Astrocyte of the spinal cord (primary cell): Measurements from ENCODE around the gene PCSK5.

Experiments
- DNase-seq: peaks from one replicate; pipeline ENCODE4 v3.0.0; 2011; ENCODE audit warnings: low read depth, low spot score
- H3K4me3 ChIP-seq: 2 replicates; pipeline ENCODE4 v1.5.1; 2011; ENCODE audit warnings: low read depth, mild to moderate bottlenecking, low read length, moderate library complexity
- CTCF ChIP-seq: IDR thresholded peaks from 2 replicates; pipeline ENCODE4 v1.5.1; 2012; ENCODE audit warnings: low read depth, mild to moderate bottlenecking, low read length, inconsistent platforms
- in situ Hi-C: cut with HindIII; loops from 2 replicates; pipeline ENCODE4 v1.10.0; 2017; ENCODE audit warnings: low sequenced_read_pairs

PCSK5 gene

GRCh38 chr9:76107482-76107881, 217.0 kb downstream of the PCSK5 start:
- TF ChIP-seq CTCF, result no peak
- in situ Hi-C loops, result no loop called here
- H3K4me3 ChIP-seq, result no peak overlapping the region
- peak; percentile 81 for DNase-seq

GRCh38 chr9:76109953-76110352, 219.5 kb downstream of the PCSK5 start:
- TF ChIP-seq CTCF, result no peak
- in situ Hi-C loops, result no loop called here
- DNase-seq, result peak; percentile 59
- no peak overlapping the region for H3K4me3 ChIP-seq

GRCh38 chr9:76112151-76112550, 221.7 kb downstream of the PCSK5 start:
- in situ Hi-C loops, result no loop called here
- no peak for DNase-seq
- H3K4me3 ChIP-seq, result no peak overlapping the region
- TF ChIP-seq CTCF, result no peak

- H3K4me3 ChIP-seq, result no peak overlapping the region
- DNase-seq, result peak; percentile 65
- TF ChIP-seq CTCF, result no peak
- in situ Hi-C loops, result no loop called here
Measured at GRCh38 chr9:76114144-76114543, 223.7 kb downstream of the PCSK5 start.

GRCh38 chr9:76115396-76115795, 224.9 kb downstream of the PCSK5 start:
- in situ Hi-C loops, result no loop called here
- DNase-seq, result no peak
- H3K4me3 ChIP-seq, result no peak overlapping the region
- TF ChIP-seq CTCF, result no peak

- no peak overlapping the region for H3K4me3 ChIP-seq
- no peak for TF ChIP-seq CTCF
- no peak for DNase-seq
- in situ Hi-C loops, result no loop called here
Measured at GRCh38 chr9:76115982-76116646, 225.6 kb downstream of the PCSK5 start.
